Trophoblast cell (in vitro differentiated cells and primary cell): Measurements from ENCODE around the gene EPHB1.

Source experiments
- DNase-seq, 2 donors: peaks; one replicate each; pipeline ENCODE4 v3.0.0-alpha.2; 2016
- H2AFZ ChIP-seq: 2 replicates; pipeline ENCODE4 v1.6.1; 2013; ENCODE audit warnings: low read length, moderate library complexity, mild to moderate bottlenecking; ENCODE audit not compliant: insufficient read depth, poor library complexity
- H2AK5ac ChIP-seq: 2 replicates; pipeline ENCODE4 v1.6.1; 2013; ENCODE audit warnings: mild to moderate bottlenecking, low read length
- H2BK120ac ChIP-seq: 2 replicates; pipeline ENCODE4 v1.6.1; 2013; ENCODE audit warnings: low read length, mild to moderate bottlenecking, moderate library complexity; ENCODE audit not compliant: insufficient read depth, poor library complexity
- H2BK12ac ChIP-seq: 2 replicates; pipeline ENCODE4 v1.6.1; 2013; ENCODE audit warnings: mild to moderate bottlenecking, low read length, moderate library complexity
- H2BK5ac ChIP-seq: 2 replicates; pipeline ENCODE4 v1.6.1; 2013; ENCODE audit warnings: low read length, low read depth, moderate library complexity, mild to moderate bottlenecking; ENCODE audit not compliant: poor library complexity
- H3K14ac ChIP-seq: 2 replicates; pipeline ENCODE4 v1.6.1; 2013; ENCODE audit warnings: mild to moderate bottlenecking, low read length
- H3K18ac ChIP-seq: 2 replicates; pipeline ENCODE4 v1.6.1; 2013; ENCODE audit warnings: mild to moderate bottlenecking, low read length
- H3K23ac ChIP-seq: 2 replicates; pipeline ENCODE4 v1.6.1; 2013; ENCODE audit warnings: low read length
- H3K27ac ChIP-seq: 2 replicates; pipeline ENCODE4 v1.5.1; 2013; ENCODE audit warnings: low read depth, mild to moderate bottlenecking, inconsistent platforms, low read length, moderate library complexity
- H3K27me3 ChIP-seq: 2 replicates; pipeline ENCODE4 v1.6.1; 2013; ENCODE audit warnings: inconsistent platforms, mild to moderate bottlenecking, low read length, moderate library complexity; ENCODE audit not compliant: insufficient read depth
- H3K36me3 ChIP-seq, 2 experiments: 1 replicate in 1 of 2; 2 replicates in 1 of 2; pipeline ENCODE4 v1.6.1; 2013; ENCODE audit warnings: low read length in 2 of 2, mild to moderate bottlenecking in 2 of 2, moderate library complexity in 1 of 2; ENCODE audit not compliant: insufficient read depth in 2 of 2, control insufficient read depth in 1 of 2
- H3K4ac ChIP-seq: 2 replicates; pipeline ENCODE4 v1.6.1; 2013; ENCODE audit warnings: low read depth, mild to moderate bottlenecking, low read length, moderate library complexity
- H3K4me1 ChIP-seq, 2 experiments: 1 replicate in 1 of 2; 2 replicates in 1 of 2; pipeline ENCODE4 v1.6.1; 2013; ENCODE audit warnings: low read length in 2 of 2, mild to moderate bottlenecking in 2 of 2, moderate library complexity in 1 of 2; ENCODE audit not compliant: insufficient read depth in 2 of 2, control insufficient read depth in 1 of 2
- H3K4me2 ChIP-seq: 2 replicates; pipeline ENCODE4 v1.6.1; 2013; ENCODE audit warnings: inconsistent platforms, mild to moderate bottlenecking, low read length, moderate library complexity
- H3K4me3 ChIP-seq: 2 replicates; pipeline ENCODE4 v1.5.1; 2013; ENCODE audit warnings: mild to moderate bottlenecking, low read depth, low read length, inconsistent platforms
- H3K79me1 ChIP-seq: one replicate; pipeline ENCODE4 v1.6.1; 2013; ENCODE audit warnings: low read length
- H3K79me2 ChIP-seq: 2 replicates; pipeline ENCODE4 v1.6.1; 2013; ENCODE audit warnings: low read length, mild to moderate bottlenecking; ENCODE audit not compliant: control insufficient read depth, insufficient read depth, poor library complexity
- H3K9ac ChIP-seq: 2 replicates; pipeline ENCODE4 v1.6.1; 2013; ENCODE audit warnings: mild to moderate bottlenecking, low read length
- H3K9me3 ChIP-seq: 2 replicates; pipeline ENCODE4 v1.6.1; 2013; ENCODE audit warnings: low read depth, mild to moderate bottlenecking, control low read depth, inconsistent platforms, low read length; ENCODE audit not compliant: insufficient read depth
- H4K12ac ChIP-seq: 2 replicates; pipeline ENCODE4 v1.6.1; 2013; ENCODE audit warnings: low read depth, mild to moderate bottlenecking, low read length, moderate library complexity
- H4K8ac ChIP-seq: 2 replicates; pipeline ENCODE4 v1.6.1; 2013; ENCODE audit warnings: low read depth, mild to moderate bottlenecking, low read length, moderate library complexity
- H4K91ac ChIP-seq: one replicate; pipeline ENCODE4 v1.6.1; 2013; ENCODE audit warnings: low read depth, mild to moderate bottlenecking, low read length, moderate library complexity
- WGBS: extraction: QIAGEN DNeasy Blood & Tissue Kit; methylation state at CpG from one replicate; pipeline ENCODE4 v1.1.7; 2013; ENCODE audit warnings: missing lambda C conversion rate; ENCODE audit not compliant: insufficient read length, insufficient coverage; ENCODE audit errors: extremely low coverage; 5-methylcytosine and 5-hydroxymethylcytosine counted together

EPHB1 gene

DNA sequence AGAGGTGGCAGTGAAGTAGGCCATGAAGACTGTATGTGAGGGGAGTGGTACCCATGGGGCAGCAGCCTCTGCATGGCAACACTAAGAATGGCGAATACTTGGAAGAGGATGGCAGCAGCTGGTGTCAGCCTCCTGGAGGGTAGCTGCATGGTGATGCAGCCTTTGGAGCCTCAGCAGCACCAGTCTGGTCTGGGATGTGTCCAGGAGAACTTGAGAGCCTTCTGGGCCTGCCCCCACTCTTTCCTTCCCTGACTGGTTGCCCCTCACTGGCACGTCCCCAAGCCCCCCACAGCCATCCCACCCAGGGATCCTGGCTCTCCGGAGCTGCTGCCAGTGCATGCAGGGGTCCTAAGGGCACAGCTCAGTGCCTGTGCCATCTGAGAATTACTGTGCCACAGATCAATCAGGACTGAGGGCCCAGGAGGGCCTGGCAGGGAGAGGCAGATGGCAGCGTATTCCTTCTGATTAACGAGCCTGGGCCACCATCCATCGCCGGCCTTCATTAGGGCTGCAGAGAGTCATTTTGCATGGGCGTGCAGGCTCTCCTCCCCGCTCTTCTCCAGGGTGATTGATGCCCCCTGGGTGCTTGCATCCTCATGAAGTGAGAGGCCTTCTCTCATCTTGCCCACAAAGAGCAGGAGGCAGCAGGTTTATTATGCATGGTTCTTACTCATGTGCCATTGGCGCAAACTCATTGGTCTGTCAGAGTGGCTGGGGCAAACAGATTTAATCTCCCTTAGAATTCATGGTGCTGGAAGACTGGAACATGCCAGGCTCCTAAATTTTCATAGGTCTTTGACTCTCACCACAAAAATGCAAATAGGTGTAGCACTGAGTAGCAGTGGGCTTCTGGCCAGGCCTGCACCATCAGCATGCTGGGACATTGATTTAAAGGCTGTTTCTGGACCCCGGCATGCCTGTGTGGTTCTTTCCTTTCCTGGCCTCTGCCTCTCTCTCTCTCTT is 116.8 kb downstream of the EPHB1 start:
- WGBS = no CpG with 5 or more reads among the region's 11 CpGs
- H3K9me3 ChIP-seq = peaks cover 5% of the 10 kb centered on the region

DNA sequence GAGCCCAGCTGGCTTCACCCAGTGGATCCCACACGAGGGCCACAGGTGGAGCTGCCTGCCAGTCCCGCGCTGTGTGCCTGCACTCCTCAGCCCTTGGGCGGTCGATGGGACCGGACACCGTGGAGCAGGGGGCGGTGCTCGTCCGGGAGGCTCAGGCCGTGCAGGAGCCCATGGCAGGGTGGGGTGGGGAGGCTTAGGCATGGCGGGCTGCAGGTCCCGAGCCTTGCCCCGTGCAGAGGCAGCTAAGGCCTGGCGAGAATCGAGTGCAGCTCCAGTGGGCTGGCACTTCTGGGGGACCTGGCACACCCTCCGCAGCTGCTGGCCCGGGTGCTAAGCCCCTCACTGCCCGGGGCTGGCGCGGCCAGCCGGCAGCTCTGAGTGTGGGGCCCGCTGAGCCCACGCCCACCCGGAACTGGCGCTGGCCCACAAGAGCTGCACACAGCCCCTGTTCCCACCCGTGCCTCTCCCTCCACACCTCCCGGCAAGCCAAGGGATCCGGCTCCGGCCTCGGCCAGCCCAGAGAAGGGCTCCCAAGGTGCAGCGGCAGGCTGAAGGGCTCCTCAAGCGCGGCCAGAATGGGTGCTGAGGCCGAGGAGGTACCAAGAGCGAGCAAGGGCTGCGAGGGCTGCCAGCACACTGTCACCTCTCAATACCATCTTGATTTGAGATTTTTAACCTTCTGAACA is 121.4 kb downstream of the EPHB1 start:
- H2BK12ac ChIP-seq = no peak overlapping the region
- H2AFZ ChIP-seq = no peak overlapping the region

More for the DNA sequence above, 116.8 kb downstream of the EPHB1 start:
- no peak overlapping the region for H2BK12ac ChIP-seq
- no peaks in the 10 kb centered on the region for H3K79me1 ChIP-seq
- no peak overlapping the region for H3K4ac ChIP-seq
- H3K79me2 ChIP-seq = no peaks in the 10 kb centered on the region
- no peak overlapping the region for H2BK5ac ChIP-seq
- no peaks in the 10 kb centered on the region for H3K27me3 ChIP-seq
- H4K12ac ChIP-seq = no peak overlapping the region
- H3K4me2 ChIP-seq = no peak overlapping the region
- no peak overlapping the region for H4K8ac ChIP-seq
- H3K23ac ChIP-seq = no peak overlapping the region
- no peaks in the 10 kb centered on the region for H3K4me1 ChIP-seq
- H2BK120ac ChIP-seq = no peak overlapping the region
- H3K18ac ChIP-seq = no peak overlapping the region
- no peak overlapping the region for H2AFZ ChIP-seq
- DNase-seq = no peak
- no peak overlapping the region for H3K9ac ChIP-seq
- no peaks in the 10 kb centered on the region for H3K36me3 ChIP-seq
- H3K4me3 ChIP-seq = no peak overlapping the region
- no peak overlapping the region for H4K91ac ChIP-seq
- no peak overlapping the region for H2AK5ac ChIP-seq
- no peak overlapping the region for H3K14ac ChIP-seq
- no peak overlapping the region for H3K27ac ChIP-seq

DNA sequence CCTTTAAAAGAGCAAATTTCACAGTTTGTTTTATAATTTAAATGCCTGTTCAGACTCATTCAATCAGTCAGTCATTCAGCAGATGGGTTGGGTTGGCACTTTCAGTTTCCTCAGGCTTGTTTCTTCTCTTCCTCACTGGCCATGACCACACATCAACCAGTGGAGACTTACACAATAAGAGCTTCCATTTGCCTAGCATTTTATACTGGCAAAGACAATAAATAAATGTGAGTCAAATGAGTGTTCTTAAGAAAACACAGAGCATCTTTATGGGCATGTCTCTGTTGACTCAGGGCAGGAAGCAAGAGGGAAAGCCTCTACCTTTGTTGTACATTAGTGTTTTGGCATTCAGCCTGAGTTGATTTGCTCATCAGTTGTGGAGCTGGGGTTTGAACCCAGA is 122.6 kb downstream of the EPHB1 start:
- H2BK5ac ChIP-seq = no peak overlapping the region
- no peaks in the 10 kb centered on the region for H3K4me1 ChIP-seq
- no peaks in the 10 kb centered on the region for H3K79me2 ChIP-seq
- no peak overlapping the region for H2AFZ ChIP-seq
- no peak overlapping the region for H2BK120ac ChIP-seq
- no peaks in the 10 kb centered on the region for H3K36me3 ChIP-seq
- H3K4me2 ChIP-seq = no peak overlapping the region
- no peak overlapping the region for H3K14ac ChIP-seq
- H3K23ac ChIP-seq = no peak overlapping the region
- no peaks in the 10 kb centered on the region for H3K27me3 ChIP-seq
- no peak overlapping the region for H3K4me3 ChIP-seq
- H4K91ac ChIP-seq = no peak overlapping the region
- H4K12ac ChIP-seq = no peak overlapping the region
- H3K27ac ChIP-seq = no peak overlapping the region
- peaks cover 5% of the 10 kb centered on the region for H3K9me3 ChIP-seq
- DNase-seq = no peak
- H4K8ac ChIP-seq = no peak overlapping the region
- H2AK5ac ChIP-seq = no peak overlapping the region
- no peak overlapping the region for H3K18ac ChIP-seq
- no peaks in the 10 kb centered on the region for H3K79me1 ChIP-seq
- no peak overlapping the region for H3K4ac ChIP-seq
- H3K9ac ChIP-seq = no peak overlapping the region
- no peak overlapping the region for H2BK12ac ChIP-seq

More for the DNA sequence above, 121.4 kb downstream of the EPHB1 start:
- Histone ChIP-seq H3K79me2 (no peaks in the 10 kb centered on the region), H3K4me3 (no peak overlapping the region), H4K12ac (no peak overlapping the region), H3K18ac (no peak overlapping the region), H3K4me2 (no peak overlapping the region), H3K36me3 (no peaks in the 10 kb centered on the region), H3K9me3 (peaks cover 5% of the 10 kb centered on the region), H2BK5ac (no peak overlapping the region), H3K14ac (no peak overlapping the region), H3K4me1 (no peaks in the 10 kb centered on the region), H2AK5ac (no peak overlapping the region), H3K27ac (no peak overlapping the region), H3K4ac (no peak overlapping the region), H4K8ac (no peak overlapping the region), H3K27me3 (no peaks in the 10 kb centered on the region), H4K91ac (no peak overlapping the region), H3K79me1 (no peaks in the 10 kb centered on the region), H2BK120ac (no peak overlapping the region), H3K23ac (no peak overlapping the region), H3K9ac (no peak overlapping the region)
- WGBS = no CpG with 5 or more reads among the region's 37 CpGs
- no peak for DNase-seq

GRCh38 chr3:134918441-134918840 is 123.4 kb downstream of the EPHB1 start:
- H4K12ac ChIP-seq = no peak overlapping the region
- H3K4me2 ChIP-seq = no peak overlapping the region
- no peak overlapping the region for H3K9ac ChIP-seq
- H2BK12ac ChIP-seq = no peak overlapping the region
- no peak overlapping the region for H3K4ac ChIP-seq
- H4K91ac ChIP-seq = no peak overlapping the region
- H2BK120ac ChIP-seq = no peak overlapping the region
- H3K4me3 ChIP-seq = no peak overlapping the region
- no peaks in the 10 kb centered on the region for H3K79me1 ChIP-seq
- no peak overlapping the region for H3K18ac ChIP-seq
- no peak for DNase-seq
- no peak overlapping the region for H2AFZ ChIP-seq
- H3K23ac ChIP-seq = no peak overlapping the region
- H3K27me3 ChIP-seq = no peaks in the 10 kb centered on the region
- no peak overlapping the region for H3K14ac ChIP-seq
- H3K79me2 ChIP-seq = no peaks in the 10 kb centered on the region
- no CpG with 5 or more reads among the region's 1 CpG for WGBS
- no peaks in the 10 kb centered on the region for H3K36me3 ChIP-seq
- peaks cover 4% of the 10 kb centered on the region for H3K9me3 ChIP-seq
- H3K27ac ChIP-seq = no peak overlapping the region
- no peaks in the 10 kb centered on the region for H3K4me1 ChIP-seq
- H4K8ac ChIP-seq = no peak overlapping the region
- no peak overlapping the region for H2BK5ac ChIP-seq
- H2AK5ac ChIP-seq = no peak overlapping the region
